MM.1S (cell line): ENCODE results near the gene NEBL.

ENCODE experiments used
- DNase-seq: peaks from one replicate; pipeline ENCODE4 v3.0.0-alpha.2; 2015
- H2AFZ ChIP-seq: fragments of 300-600 bp; sonication (generic); 2 replicates; pipeline ENCODE4 v1.6.0; 2016; ENCODE audit warnings: antibody characterized with exemption, low read length
- H3F3A ChIP-seq: fragments of 300-600 bp; sonication (generic); 2 replicates; pipeline ENCODE4 v1.6.1; 2016; ENCODE audit warnings: mild to moderate bottlenecking, antibody characterized with exemption, low read length, moderate library complexity, mixed read lengths; ENCODE audit not compliant: insufficient read depth
- H3K27ac ChIP-seq: fragments of 300-600 bp; sonication (generic); 2 replicates; pipeline ENCODE4 v1.5.1; 2016; ENCODE audit warnings: mild to moderate bottlenecking, low read length
- H3K27me3 ChIP-seq: fragments of 300-600 bp; sonication (generic); replicated peaks from 2 replicates; pipeline ENCODE4 v1.6.0; 2016; ENCODE audit warnings: low read length; ENCODE audit not compliant: insufficient read depth
- H3K36me3 ChIP-seq: fragments of 300-600 bp; sonication (generic); replicated peaks from 2 replicates; pipeline ENCODE4 v1.6.1; 2016; ENCODE audit warnings: mild to moderate bottlenecking, low read length, mixed read lengths; ENCODE audit not compliant: insufficient read depth
- H3K4me1 ChIP-seq: fragments of 300-600 bp; sonication (generic); 2 replicates; pipeline ENCODE4 v1.6.1; 2016; ENCODE audit warnings: low read length, mixed read lengths
- H3K4me2 ChIP-seq: fragments of 300-600 bp; sonication (generic); 2 replicates; pipeline ENCODE4 v1.6.0; 2016; ENCODE audit warnings: low read depth, low read length
- H3K4me3 ChIP-seq: fragments of 300-600 bp; sonication (generic); 2 replicates; pipeline ENCODE4 v1.5.1; 2016; ENCODE audit warnings: low read length, mixed read lengths
- H3K79me2 ChIP-seq: fragments of 300-600 bp; sonication (generic); 2 replicates; pipeline ENCODE4 v1.6.1; 2016; ENCODE audit warnings: mixed run types, low read length, mixed read lengths
- H3K9ac ChIP-seq: fragments of 300-600 bp; sonication (generic); 2 replicates; pipeline ENCODE4 v1.6.1; 2016; ENCODE audit warnings: low read length, mixed read lengths
- H3K9me2 ChIP-seq: fragments of 300-600 bp; sonication (generic); replicated peaks from 2 replicates; pipeline ENCODE4 v1.6.1; 2016; ENCODE audit warnings: mild to moderate bottlenecking, low read length, mixed read lengths; ENCODE audit not compliant: insufficient read depth
- H3K9me3 ChIP-seq: fragments of 300-600 bp; sonication (generic); replicated peaks from 2 replicates; pipeline ENCODE4 v1.6.1; 2016; ENCODE audit warnings: mild to moderate bottlenecking, low read length, mixed read lengths; ENCODE audit not compliant: insufficient read depth
- H4K20me1 ChIP-seq: fragments of 300-600 bp; sonication (generic); 2 replicates; pipeline ENCODE4 v1.6.1; 2016; ENCODE audit warnings: mild to moderate bottlenecking, low read length, moderate library complexity, mixed read lengths; ENCODE audit not compliant: insufficient read depth
- EZH2 ChIP-seq: fragments of 300-600 bp; sonication (generic); optimal IDR thresholded peaks from 2 replicates; pipeline ENCODE3; 2017; ENCODE audit warnings: low read depth, mild to moderate bottlenecking, antibody characterized with exemption, low read length, mixed read lengths
- EZH2phosphoT487 ChIP-seq: fragments of 300-600 bp; sonication (generic); IDR thresholded peaks from 2 replicates; pipeline ENCODE4 v1.6.1; 2018; ENCODE audit warnings: antibody characterized with exemption, low read length
- TF ChIP-seq, protein P1 (sequence below): fragments of 300-600 bp; sonication (generic); IDR thresholded peaks from 2 replicates; pipeline ENCODE4 v1.5.1; 2016; ENCODE audit warnings: antibody characterized with exemption, low read length, mixed read lengths

Gene NEBL

GRCh38 chr10:20891338-20891714 lies 5.8 kb downstream of the NEBL start:
- Histone ChIP-seq H4K20me1 (no peaks in the 10 kb centered on the region), H3K9me3 (no peaks in the 10 kb centered on the region), H3K4me3 (no peak overlapping the region), H3K9me2 (no peaks in the 10 kb centered on the region), H3K27me3 (no peaks in the 10 kb centered on the region), H3K36me3 (no peaks in the 10 kb centered on the region), H3K4me1 (no peaks in the 10 kb centered on the region), H3K27ac (no peak overlapping the region), H2AFZ (no peak overlapping the region), H3K4me2 (no peak overlapping the region), H3K9ac (no peak overlapping the region), H3F3A (no peaks in the 10 kb centered on the region), H3K79me2 (no peaks in the 10 kb centered on the region)
- no peak for DNase-seq
- TF ChIP-seq EZH2 (no peak), EZH2phosphoT487 (no peak)
- TF ChIP-seq, protein P1, sequence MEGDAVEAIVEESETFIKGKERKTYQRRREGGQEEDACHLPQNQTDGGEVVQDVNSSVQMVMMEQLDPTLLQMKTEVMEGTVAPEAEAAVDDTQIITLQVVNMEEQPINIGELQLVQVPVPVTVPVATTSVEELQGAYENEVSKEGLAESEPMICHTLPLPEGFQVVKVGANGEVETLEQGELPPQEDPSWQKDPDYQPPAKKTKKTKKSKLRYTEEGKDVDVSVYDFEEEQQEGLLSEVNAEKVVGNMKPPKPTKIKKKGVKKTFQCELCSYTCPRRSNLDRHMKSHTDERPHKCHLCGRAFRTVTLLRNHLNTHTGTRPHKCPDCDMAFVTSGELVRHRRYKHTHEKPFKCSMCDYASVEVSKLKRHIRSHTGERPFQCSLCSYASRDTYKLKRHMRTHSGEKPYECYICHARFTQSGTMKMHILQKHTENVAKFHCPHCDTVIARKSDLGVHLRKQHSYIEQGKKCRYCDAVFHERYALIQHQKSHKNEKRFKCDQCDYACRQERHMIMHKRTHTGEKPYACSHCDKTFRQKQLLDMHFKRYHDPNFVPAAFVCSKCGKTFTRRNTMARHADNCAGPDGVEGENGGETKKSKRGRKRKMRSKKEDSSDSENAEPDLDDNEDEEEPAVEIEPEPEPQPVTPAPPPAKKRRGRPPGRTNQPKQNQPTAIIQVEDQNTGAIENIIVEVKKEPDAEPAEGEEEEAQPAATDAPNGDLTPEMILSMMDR: no peak

DNA sequence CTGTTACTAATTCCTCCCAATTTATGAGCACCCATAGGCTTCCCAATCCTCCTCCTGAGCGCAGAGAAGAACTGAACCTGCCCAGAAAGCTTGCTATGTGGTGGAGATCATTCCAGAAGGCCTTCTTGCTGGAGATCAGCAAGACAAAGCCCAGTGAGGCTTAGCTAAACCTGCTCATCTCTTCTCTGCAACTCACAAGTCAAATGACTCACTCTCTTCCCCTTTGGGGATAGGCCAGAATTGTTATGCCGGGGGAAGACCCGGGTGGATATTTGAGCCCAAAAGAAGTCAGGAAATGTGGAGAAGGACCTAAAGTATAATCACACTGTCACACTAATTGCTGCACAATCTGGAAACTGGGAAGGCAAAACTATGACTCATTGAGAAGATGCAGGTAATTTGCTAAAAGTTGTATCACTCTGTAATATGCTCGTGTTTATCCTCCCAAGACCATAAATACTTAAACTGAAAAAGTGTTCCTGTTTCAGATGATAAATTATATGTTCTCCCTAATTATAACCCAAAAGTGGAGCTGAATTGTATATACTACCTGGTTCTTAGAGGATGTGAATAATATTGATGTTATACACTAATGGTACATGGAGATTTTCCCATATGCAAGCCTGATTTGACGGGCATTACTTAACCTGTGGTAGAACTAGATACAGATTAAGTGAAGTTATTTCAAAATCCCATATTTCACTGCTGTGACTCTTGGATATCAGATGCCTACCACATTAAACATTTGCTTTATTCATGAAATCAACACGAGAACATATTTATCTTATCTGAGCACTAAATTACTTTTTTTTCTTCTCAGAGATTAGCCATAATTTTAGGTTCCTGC lies 6.4 kb downstream of the NEBL start:
- Histone ChIP-seq H3K4me2 (no peak overlapping the region), H3F3A (no peaks in the 10 kb centered on the region), H3K27ac (no peak overlapping the region), H3K79me2 (no peaks in the 10 kb centered on the region), H4K20me1 (no peaks in the 10 kb centered on the region), H3K9ac (no peak overlapping the region), H3K4me3 (no peak overlapping the region), H2AFZ (no peak overlapping the region), H3K9me2 (no peaks in the 10 kb centered on the region), H3K36me3 (no peaks in the 10 kb centered on the region), H3K4me1 (peaks cover under 1% of the 10 kb centered on the region; the same call in 1 of the 2 replicates), H3K9me3 (no peaks in the 10 kb centered on the region), H3K27me3 (no peaks in the 10 kb centered on the region)
- no peak for DNase-seq
- TF ChIP-seq EZH2phosphoT487: no peak
- TF ChIP-seq, protein P1: no peak
- TF ChIP-seq EZH2: no peak

DNA sequence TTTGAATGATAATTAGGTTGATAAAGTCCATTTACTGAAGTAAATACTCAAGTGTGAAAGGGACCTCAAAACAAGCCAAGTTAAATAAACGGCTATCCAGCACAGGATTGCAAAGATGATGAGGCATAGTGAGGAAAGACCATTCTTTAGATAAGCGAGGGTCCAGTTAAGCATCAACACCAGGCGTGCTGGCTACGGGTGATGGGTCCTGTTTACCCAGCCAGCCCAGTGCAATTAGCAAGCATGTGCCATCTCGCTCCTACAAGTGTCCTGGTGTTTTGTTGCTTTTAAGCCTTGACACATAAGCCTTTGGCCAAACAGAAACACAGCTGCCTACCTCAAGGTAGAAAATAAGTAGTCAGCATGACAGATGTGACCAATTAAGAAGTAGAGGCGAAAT lies 7.1 kb downstream of the NEBL start:
- Histone ChIP-seq H3K36me3 (no peaks in the 10 kb centered on the region), H3K9me2 (no peaks in the 10 kb centered on the region), H3K27me3 (no peaks in the 10 kb centered on the region), H3K9ac (no peak overlapping the region), H3K79me2 (no peaks in the 10 kb centered on the region), H3K27ac (no peak overlapping the region), H2AFZ (no peak overlapping the region), H3F3A (no peaks in the 10 kb centered on the region), H3K4me3 (no peak overlapping the region), H4K20me1 (no peaks in the 10 kb centered on the region), H3K4me2 (no peak overlapping the region), H3K9me3 (no peaks in the 10 kb centered on the region), H3K4me1 (peaks cover 6% of the 10 kb centered on the region)
- no peak for DNase-seq
- TF ChIP-seq EZH2: no peak
- TF ChIP-seq, protein P1: no peak
- TF ChIP-seq EZH2phosphoT487: no peak
